HG02973 (cell line): ENCODE results near the gene ZFYVE9.

ENCODE experiments used
- ATAC-seq: cut with Tn5 transposase; IDR thresholded peaks from one replicate; pipeline ENCODE4 v1.9.1; 2021; ENCODE audit warnings: moderate library complexity; ENCODE audit not compliant: unreplicated experiment

ZFYVE9 gene

GRCh38 chr1:52239708-52240001, 97.8 kb downstream of the ZFYVE9 start:
- ATAC-seq = no peak

DNA sequence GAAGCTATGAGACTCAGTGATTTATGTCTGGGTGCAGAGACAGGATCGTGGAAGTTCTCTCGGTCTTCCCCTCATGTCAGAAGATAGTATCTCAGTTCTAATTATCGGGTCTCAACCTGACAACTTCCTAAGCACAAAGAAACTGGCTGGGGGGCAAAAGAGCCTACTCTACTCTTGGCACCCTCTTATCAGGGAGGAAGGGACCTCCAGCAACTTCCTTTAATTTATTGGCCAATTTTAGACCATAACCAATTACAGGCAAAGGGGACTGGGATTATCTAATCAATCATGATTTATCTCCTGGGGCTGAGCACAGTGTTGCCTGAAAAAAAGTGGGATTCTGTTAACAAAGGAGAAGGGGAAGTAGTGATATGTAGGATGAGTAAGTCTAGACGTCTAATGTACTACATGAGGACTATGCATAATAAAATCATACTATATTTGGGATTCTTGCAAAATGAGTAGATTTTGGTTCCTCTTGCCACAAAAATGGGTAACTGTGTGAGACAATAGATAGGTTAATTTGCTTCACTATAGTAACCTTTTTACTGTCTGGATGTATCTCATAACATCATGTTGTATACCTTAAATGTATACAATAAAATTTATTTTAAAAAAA, 98.8 kb downstream of the ZFYVE9 start:
- no peak for ATAC-seq

DNA sequence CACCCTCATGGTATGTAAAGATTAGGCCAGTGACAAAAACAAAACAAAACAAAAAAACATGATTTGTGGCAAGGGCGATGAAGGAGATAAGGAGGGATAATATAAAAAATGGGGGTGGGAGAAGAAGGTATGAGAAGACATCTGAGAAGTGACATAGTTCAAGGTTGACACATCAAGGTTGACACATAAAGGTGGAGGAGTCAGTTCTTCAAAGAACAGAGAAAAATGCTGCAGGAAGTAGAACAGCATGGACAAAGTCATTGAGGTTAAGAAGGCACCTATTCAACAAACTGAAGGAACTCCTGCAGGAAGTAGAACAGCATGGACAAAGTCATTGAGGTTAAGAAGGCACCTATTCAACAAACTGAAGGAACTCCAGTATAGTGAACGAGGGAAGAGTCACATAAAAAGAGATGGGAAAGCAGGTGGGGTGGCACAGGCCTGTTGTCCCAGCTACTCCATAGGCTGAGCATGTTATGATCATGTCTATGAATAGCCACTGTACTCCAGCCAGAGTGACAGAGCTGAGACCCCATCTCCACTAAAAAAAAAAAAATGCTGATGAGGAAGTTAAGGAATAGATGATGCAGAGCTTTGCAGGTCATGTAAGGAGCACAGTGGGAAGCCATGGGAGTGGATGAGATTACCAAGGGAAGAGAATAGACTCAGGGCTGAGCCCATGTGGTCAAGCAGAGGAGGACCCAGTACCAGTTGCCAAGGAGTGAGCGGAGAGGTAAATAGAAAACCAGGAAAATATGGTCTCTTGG, 101.5 kb downstream of the ZFYVE9 start:
- ATAC-seq = no peak

DNA sequence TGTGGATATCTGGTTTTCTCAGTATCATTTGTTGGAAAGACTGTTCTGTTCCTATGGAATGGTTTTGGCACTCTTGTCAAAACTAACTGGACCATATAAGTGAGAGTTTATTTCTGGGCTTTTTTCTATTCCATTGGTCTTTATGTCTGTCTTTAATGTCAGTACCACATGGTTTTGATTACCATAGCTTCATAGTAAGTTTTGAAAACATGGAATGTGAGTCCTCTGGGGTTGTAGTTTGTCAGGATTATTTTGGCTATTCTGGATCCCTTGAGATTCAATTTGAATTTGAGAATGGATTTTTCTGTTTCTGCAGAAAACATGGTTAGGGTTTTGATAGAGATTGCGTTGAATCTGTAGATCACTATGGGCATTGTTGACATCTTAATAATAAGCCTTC, 107.9 kb downstream of the ZFYVE9 start:
- ATAC-seq = no peak

DNA sequence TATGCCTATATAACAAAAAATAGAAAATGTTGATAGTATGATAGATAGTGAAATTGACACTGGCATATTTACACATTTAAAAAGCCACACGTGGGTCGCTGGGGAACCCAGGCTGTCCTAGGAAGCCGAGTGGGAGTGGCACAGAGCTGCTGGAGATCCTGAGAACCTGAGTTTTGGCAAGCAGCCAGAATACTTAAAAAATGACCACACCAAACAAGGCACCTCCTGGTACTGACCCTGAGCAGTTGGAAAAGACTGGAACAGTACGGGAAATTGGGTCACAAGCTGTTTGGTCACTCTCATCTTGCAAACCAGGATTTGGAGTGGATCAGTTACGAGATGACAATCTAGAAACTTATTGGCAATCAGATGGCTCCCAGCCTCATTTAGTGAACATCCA, 111.5 kb downstream of the ZFYVE9 start:
- ATAC-seq = no peak

- no peak for ATAC-seq
Measured at GRCh38 chr1:52259886-52260285, 118.0 kb downstream of the ZFYVE9 start.

- ATAC-seq = no peak
Measured at GRCh38 chr1:52263153-52263910, 121.4 kb downstream of the ZFYVE9 start.

DNA sequence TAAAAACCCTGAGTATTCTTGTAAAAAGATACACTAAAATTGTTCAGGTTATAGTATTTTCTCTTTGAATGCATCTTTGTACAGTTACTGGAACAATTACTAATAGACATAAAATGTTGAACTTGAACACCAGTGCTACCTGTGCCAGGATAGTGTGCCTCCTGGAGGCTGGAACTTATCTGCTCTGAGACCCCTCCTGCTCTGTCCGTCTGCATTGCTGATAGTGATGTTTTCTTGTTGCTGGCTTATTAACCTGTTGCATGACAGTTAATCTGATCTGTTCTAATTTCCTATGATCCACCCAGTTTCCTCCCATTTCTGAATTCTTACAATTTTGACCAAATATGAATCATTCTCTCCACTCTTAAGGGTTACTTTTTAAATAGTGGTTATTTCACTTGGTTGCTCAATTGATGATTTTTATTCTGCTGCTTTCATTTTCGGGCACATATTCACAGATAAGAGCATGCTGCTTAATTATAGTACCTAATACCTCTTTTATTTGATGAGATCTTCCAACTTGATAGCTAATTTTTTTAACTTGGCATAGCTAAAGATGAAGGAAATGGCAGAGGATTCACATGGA, 122.7 kb downstream of the ZFYVE9 start:
- ATAC-seq = no peak

- ATAC-seq = no peak
Measured at GRCh38 chr1:52266507-52266906, 124.6 kb downstream of the ZFYVE9 start.

DNA sequence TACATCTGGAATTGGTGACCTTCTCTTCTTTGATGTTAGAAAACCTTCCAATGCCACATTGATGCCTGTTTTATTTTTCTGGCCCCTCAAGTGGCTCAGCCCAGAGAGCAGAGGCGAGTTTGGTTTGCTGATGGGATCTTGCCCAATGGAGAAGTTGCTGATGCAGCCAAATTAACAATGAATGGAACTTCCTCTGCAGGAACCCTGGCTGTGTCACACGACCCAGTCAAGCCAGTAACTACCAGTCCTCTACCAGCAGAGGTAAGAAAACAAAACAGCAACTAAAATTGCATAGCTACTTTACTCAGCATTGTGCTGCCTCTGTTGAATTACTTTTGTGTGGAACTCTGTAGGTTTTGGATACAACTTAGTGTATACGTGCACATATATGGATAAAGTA, 126.5 kb downstream of the ZFYVE9 start:
- ATAC-seq = no peak

GRCh38 chr1:52281518-52281917, 139.6 kb downstream of the ZFYVE9 start:
- ATAC-seq = no peak

GRCh38 chr1:52288286-52288685, 146.4 kb downstream of the ZFYVE9 start:
- ATAC-seq = no peak

GRCh38 chr1:52294580-52294979, 152.7 kb downstream of the ZFYVE9 start:
- ATAC-seq = no peak

- ATAC-seq = no peak
Measured at GRCh38 chr1:52296345-52296744, 154.5 kb downstream of the ZFYVE9 start.

DNA sequence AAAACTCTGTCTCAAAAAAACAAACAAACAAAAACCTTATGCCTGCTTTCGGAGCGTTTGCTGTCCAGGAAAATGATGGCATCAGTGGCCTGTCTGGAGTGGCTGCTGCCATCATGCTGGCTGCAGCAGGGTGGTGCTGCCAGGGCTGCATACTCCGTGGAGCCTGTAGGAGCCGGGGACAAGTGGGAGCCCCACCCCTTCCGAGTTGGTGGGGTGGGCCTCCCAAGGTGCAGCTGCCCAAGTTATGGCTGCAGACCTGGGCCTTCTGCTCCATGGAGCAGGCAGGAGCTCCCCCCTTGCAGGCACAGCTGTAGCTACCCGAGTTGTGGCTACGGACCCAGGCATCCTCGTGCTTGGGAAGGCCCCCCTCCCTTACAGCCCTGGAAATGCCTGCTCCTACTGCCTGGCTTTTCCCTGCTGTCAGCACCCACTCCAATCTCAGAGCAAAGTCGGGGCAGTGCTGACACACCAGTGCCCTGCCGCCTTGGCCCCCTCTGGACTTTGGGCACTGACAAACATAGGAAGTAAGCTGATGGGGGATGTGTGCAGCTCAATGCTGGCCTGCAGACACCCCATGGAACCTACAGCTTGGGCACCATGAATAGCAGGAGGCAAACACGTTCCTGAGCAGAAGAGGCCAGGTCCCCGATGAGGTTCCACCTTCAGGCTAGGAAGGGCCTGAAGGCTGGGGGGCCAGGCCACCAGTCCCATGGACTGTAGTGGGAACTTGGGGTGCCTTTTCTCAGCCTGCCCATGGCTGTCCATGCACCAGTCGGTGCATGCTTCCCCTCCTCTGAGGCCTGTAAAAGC, 163.7 kb downstream of the ZFYVE9 start:
- no peak for ATAC-seq

DNA sequence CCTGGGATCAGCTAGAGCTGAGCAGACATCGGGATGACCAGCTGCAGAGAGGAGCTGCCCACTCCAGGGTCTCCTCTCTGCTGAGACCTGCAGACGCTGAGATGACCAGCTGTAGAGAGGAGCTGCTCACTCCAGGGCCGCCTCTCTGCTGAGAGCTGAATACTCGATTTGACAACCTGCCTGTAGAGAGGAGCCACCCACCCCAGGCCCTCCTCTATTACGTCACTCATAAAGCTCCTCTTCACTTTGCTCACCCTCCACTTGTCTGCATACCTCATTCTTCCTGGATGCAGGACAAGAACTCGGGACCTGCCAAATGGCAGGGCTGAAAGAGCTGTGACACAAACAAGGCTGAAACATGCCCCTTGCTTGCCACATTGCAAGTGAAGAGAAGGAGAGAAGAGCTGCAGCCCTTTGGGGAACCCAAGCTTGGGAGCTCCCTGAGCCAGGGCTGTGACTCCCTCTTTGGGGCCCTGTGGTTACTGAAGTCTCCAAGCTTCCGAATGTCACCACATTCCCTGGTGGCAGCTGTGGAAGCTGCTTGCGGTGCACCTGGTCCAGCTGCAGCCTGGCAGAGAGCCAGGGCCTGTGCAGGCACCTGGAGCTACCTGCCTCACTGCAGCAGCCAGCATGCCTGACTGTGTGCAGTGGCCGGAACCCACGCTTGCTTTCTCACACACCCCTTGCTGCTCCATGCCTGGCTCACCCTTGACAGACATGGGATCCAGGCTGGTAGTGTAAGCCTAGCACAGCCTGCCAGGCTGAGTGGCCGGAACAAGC, 164.5 kb downstream of the ZFYVE9 start:
- ATAC-seq = no peak

DNA sequence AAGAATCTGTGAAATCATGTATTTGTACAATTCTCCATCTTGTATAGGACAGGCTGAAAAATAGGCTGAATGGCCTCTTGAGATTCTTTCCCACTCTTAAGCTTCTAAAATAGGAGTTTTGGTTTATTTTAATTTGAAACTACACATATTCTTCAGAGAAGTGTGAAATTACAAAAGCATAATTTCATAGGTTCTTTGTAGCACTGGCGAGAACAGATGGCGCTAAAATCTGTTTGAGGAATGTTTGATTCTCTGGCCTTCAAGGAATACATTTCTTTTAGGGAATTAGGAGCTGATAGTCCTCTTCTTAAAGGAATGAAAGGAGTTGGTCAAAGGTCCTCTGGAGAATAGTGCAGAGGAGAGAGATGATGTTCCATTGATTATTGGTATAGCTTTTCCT, 179.2 kb downstream of the ZFYVE9 start:
- no peak for ATAC-seq

GRCh38 chr1:52323731-52324130, 181.8 kb downstream of the ZFYVE9 start:
- ATAC-seq = no peak

DNA sequence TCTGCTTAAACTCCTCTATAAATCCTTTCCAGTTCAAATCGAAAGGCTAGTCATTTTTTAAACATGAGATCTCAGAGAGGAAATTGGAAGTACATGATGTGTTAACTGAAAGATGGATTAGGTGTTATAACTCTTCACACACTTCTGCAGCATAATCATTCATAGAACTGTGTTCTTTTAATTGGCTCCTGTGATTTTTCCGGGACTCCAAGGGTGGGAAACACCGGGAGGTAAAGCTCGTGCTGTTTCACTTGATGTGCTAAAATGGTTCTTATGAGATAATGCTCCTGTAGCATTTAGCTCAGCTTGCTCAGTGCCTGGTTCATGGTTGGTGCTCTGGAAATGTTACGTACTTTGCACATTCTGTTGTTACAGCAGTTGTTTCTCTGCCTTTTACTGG, 183.9 kb downstream of the ZFYVE9 start:
- ATAC-seq = no peak

DNA sequence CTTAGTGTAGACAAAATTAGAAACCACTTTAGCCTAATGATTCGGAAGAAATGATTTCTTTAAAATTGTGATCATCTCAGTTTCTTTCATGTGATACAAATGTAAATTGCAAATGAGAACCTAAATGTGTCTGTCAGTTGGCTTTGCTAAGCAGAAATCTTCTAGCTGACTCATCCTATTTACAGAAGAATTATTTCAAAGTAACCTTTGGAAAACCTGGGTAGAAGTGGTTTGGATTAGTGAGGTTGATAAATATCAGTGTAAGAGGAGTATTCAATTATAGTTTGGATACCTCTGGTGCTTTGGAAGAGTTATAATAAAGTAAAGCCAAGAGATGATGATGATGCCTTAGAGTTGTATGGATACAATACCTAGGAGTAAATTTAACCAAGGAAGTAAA, 186.7 kb downstream of the ZFYVE9 start:
- ATAC-seq = no peak
